Adipocyte (in vitro differentiated cells): ENCODE measurements around the gene LBHD2.

Source experiments
- DNase-seq: peaks from one replicate; pipeline ENCODE4 v3.0.0-alpha.2; 2015; ENCODE audit warnings: low read depth
- H3K27me3 ChIP-seq: replicated peaks from 2 replicates; pipeline ENCODE4 v1.7.0; 2013; ENCODE audit warnings: mild to moderate bottlenecking, low read length, moderate library complexity; ENCODE audit not compliant: control insufficient read depth, insufficient read depth
- H3K36me3 ChIP-seq: 2 replicates; pipeline ENCODE4 v1.7.0; 2013; ENCODE audit warnings: low read length, mild to moderate bottlenecking, moderate library complexity; ENCODE audit not compliant: control insufficient read depth, insufficient read depth, severe bottlenecking
- H3K4me1 ChIP-seq: 2 replicates; pipeline ENCODE4 v1.7.0; 2013; ENCODE audit warnings: mild to moderate bottlenecking, low read length, moderate library complexity; ENCODE audit not compliant: control insufficient read depth, insufficient read depth
- H3K4me3 ChIP-seq: 2 replicates; pipeline ENCODE4 v1.7.0; 2013; ENCODE audit warnings: mild to moderate bottlenecking, low read length, moderate library complexity
- H3K9ac ChIP-seq: 2 replicates; pipeline ENCODE4 v1.7.0; 2013; ENCODE audit warnings: mild to moderate bottlenecking, low read length, moderate library complexity
- H3K9me3 ChIP-seq: 2 replicates; pipeline ENCODE4 v1.7.0; 2013; ENCODE audit warnings: mild to moderate bottlenecking, low read length, moderate library complexity; ENCODE audit not compliant: control insufficient read depth

The LBHD2 gene

GRCh38 chr14:103057372-103058163 is 26.4 kb upstream of the LBHD2 start, which contains the start of gene CDC42BPB:
TSS of gene CDC42BPB (minus strand) at chr14:103057549. CDS start at chr14:103057173, 376 bp downstream.
- H3K4me1 ChIP-seq, result peaks cover 37% of the 10 kb centered on the region
- peak within 1 kb of the TSS; percentile 95 for H3K4me3 ChIP-seq
- H3K36me3 ChIP-seq, result no peaks in the 10 kb centered on the region
- peak within 1 kb of the TSS; percentile 99 for H3K9ac ChIP-seq
- H3K27me3 ChIP-seq, result no peaks in the 10 kb centered on the region
- no peaks in the 10 kb centered on the region for H3K9me3 ChIP-seq
- DNase-seq, result peak; percentile 97

DNA sequence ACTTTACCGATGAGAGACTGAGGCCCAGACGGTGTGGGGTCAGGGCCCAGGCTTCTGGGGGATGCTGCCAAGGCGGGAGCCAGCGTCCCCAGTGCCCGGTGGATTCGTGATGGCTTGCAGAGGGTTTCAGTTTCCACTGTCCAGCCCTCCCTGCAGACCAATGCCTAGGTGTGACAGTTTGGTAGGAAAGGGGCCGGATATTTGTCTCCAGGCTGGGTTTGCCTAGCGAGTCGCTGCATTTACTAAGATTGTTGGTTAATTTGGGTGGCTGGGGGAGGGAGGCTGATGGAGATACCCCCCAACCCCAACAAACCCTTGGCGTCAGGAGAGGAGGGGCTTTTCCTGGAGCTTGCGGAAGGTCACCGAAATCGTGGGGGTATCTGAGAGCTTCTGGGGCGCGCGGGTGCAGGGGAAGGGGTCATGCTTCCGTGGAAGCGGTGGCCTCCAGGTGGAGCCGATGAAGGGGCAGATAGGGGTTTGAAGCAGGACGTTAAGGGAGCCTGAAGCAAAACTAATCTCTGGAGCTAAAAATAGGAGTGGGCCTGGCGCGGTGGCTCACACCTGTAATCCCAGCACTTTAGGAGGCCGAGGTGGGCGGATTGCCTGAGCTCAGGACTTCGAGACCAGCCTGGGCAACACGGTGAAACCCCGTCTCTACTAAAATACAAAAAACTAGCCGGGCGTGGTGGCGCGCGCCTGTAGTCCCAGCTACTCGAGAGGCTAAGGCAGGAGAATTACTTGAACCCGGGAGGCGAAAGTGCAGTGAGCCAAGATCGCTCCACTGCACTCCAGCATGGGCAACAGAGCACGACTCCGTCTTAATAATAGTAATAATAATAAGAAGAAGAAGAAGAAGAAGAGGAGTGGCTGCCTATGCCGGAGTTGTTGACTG is 25.6 kb upstream of the LBHD2 start:
- Histone ChIP-seq H3K27me3 (no peaks in the 10 kb centered on the region), H3K36me3 (no peaks in the 10 kb centered on the region), H3K4me3 (peak overlapping the region; percentile 95), H3K9me3 (no peaks in the 10 kb centered on the region), H3K4me1 (peaks cover 37% of the 10 kb centered on the region), H3K9ac (peak overlapping the region; percentile 97)
- peak; percentile 50 for DNase-seq

DNA sequence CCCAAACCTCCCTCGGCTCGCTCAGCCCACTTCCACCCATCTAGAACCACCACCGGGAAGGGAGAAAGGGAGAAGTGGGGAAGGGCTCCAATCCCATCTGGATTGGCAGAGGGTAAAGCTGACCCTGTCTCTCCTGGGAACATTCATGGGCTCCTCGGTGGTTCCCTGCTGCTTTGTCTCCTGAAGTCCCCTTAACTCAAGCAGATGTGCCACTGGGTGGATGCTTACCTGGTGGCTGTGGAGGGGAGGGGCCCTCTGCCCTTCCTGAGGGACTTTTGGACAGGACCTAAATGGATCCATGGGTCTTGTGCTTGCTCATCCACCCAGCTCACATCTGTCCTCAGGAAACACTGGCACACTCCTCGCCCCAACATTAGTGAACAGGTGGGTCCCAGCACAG is 24.5 kb upstream of the LBHD2 start:
- peak overlapping the region; percentile 5 for H3K9ac ChIP-seq
- peaks cover 31% of the 10 kb centered on the region for H3K4me1 ChIP-seq
- no peaks in the 10 kb centered on the region for H3K36me3 ChIP-seq
- no peaks in the 10 kb centered on the region for H3K27me3 ChIP-seq
- DNase-seq, result no peak
- H3K9me3 ChIP-seq, result no peaks in the 10 kb centered on the region
- peak overlapping the region; percentile 95 for H3K4me3 ChIP-seq

GRCh38 chr14:103061482-103061976 is 22.5 kb upstream of the LBHD2 start:
- Histone ChIP-seq H3K4me1 (peaks cover 20% of the 10 kb centered on the region), H3K27me3 (no peaks in the 10 kb centered on the region), H3K9ac (no peak overlapping the region), H3K9me3 (no peaks in the 10 kb centered on the region), H3K36me3 (no peaks in the 10 kb centered on the region), H3K4me3 (no peak overlapping the region)
- no peak for DNase-seq

GRCh38 chr14:103064436-103064835 is 19.6 kb upstream of the LBHD2 start:
- DNase-seq, result no peak
- no peaks in the 10 kb centered on the region for H3K9me3 ChIP-seq
- peaks cover 22% of the 10 kb centered on the region for H3K4me1 ChIP-seq

DNA sequence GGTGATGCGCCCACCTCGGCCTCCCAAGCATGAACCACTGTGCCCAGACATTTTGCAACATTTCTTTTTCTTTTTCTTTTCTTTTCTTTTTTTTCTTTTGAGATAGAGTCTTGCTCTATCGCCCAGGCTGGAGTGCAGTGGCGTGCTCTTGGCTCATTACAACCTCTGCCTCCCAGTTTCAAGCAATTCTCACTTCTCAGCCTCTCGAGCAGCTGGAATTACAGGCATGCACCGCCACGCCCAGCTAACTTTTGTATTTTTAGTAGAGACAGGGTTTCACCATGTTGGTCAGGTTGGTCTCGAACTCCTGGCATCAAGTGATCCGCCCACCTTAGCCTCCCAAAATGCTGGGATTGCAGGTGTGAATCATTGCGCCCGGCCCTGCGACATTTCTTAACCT is 19.0 kb upstream of the LBHD2 start:
- Histone ChIP-seq H3K9me3 (no peaks in the 10 kb centered on the region), H3K27me3 (no peaks in the 10 kb centered on the region), H3K9ac (no peak overlapping the region), H3K4me1 (peaks cover 17% of the 10 kb centered on the region), H3K4me3 (no peak overlapping the region), H3K36me3 (no peaks in the 10 kb centered on the region)
- no peak for DNase-seq

More at GRCh38 chr14:103064436-103064835, 19.6 kb upstream of the LBHD2 start:
- Histone ChIP-seq H3K36me3 (no peaks in the 10 kb centered on the region), H3K27me3 (no peaks in the 10 kb centered on the region), H3K9ac (no peak overlapping the region), H3K4me3 (no peak overlapping the region)

DNA sequence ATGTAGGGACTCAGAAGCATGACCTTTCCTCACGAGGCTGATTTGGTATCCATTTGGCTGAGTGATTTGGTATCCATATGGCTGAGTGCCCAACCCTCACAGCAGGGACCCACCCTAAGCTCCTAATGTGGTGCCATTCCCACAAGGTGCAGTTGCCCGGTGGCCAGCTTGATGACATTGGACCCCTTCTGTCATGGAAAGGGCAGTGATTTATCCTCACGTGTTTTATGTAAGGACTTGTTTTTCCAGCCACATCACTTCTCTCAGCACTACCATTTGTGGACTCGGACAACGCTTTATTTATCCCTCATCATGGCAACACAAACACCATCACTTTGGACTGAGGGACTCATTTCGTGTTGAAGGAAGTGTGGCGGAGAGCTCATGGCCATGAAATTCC is 18.1 kb upstream of the LBHD2 start:
- no peak for DNase-seq
- Histone ChIP-seq H3K9me3 (no peaks in the 10 kb centered on the region), H3K9ac (no peak overlapping the region), H3K27me3 (no peaks in the 10 kb centered on the region), H3K36me3 (no peaks in the 10 kb centered on the region), H3K4me3 (no peak overlapping the region), H3K4me1 (peaks cover 18% of the 10 kb centered on the region)

- H3K9ac ChIP-seq, result no peak overlapping the region
- H3K36me3 ChIP-seq, result no peaks in the 10 kb centered on the region
- H3K27me3 ChIP-seq, result no peaks in the 10 kb centered on the region
- no peak for DNase-seq
- H3K4me3 ChIP-seq, result no peak overlapping the region
- H3K4me1 ChIP-seq, result peaks cover 23% of the 10 kb centered on the region
- H3K9me3 ChIP-seq, result no peaks in the 10 kb centered on the region
These were observed 17.6 kb upstream of the LBHD2 start for GRCh38 chr14:103066399-103066798.

GRCh38 chr14:103067231-103067954 is 16.6 kb upstream of the LBHD2 start:
- Histone ChIP-seq H3K9ac (peak overlapping the region; percentile 58), H3K4me1 (peaks cover 31% of the 10 kb centered on the region), H3K9me3 (no peaks in the 10 kb centered on the region), H3K36me3 (no peaks in the 10 kb centered on the region), H3K27me3 (no peaks in the 10 kb centered on the region), H3K4me3 (no peak overlapping the region)
- DNase-seq, result peak; percentile 82

GRCh38 chr14:103068351-103069073 is 15.5 kb upstream of the LBHD2 start:
- Histone ChIP-seq H3K27me3 (no peaks in the 10 kb centered on the region), H3K4me3 (no peak overlapping the region), H3K9me3 (no peaks in the 10 kb centered on the region), H3K36me3 (no peaks in the 10 kb centered on the region), H3K4me1 (peaks cover 35% of the 10 kb centered on the region), H3K9ac (peak overlapping the region; percentile 58)
- no peak for DNase-seq
